PC-3 (cell line): ENCODE measurements around the gene TM4SF4.

ENCODE experiments used
- EZH2 ChIP-seq: fragments of 300-600 bp; sonication (generic); IDR thresholded peaks from one replicate; pipeline ENCODE4 v1.6.1; 2017; ENCODE audit warnings: antibody characterized with exemption, mild to moderate bottlenecking, low read length; ENCODE audit not compliant: unreplicated experiment
- EZH2phosphoT487 ChIP-seq: fragments of 300-600 bp; sonication (generic); IDR thresholded peaks from 2 replicates; pipeline ENCODE4 v1.6.1; 2018; ENCODE audit warnings: mild to moderate bottlenecking, antibody characterized with exemption, low read length, borderline replicate concordance
- TF ChIP-seq, protein P1 (sequence below): fragments of 300-600 bp; sonication (generic); conservative IDR thresholded peaks from 2 replicates; pipeline ENCODE4 v1.5.1; 2017; ENCODE audit warnings: antibody characterized with exemption, low read depth, mild to moderate bottlenecking, low read length

DNA sequence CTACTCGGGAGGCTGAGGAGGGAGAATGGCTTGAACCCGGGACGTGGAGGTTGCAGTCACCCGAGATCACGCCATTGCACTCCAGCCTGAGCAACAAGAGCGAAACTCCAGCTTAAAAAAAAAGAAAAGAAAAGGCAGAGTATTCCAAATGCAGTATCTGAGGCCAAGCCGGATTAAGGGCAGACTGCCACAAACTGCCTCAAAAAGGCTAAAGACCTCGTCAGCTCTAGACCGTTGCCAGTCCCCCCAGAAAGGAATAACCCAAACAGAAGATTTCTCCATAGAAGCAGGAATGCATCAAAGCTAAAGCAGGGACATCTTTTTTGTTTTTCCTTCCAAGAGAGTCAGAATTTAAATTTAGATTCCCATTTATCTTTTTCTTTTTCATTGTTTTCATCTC is 72.9 kb downstream of the TM4SF4 start:
- TF ChIP-seq EZH2 (no peak), EZH2phosphoT487 (no peak)
- TF ChIP-seq, protein P1, sequence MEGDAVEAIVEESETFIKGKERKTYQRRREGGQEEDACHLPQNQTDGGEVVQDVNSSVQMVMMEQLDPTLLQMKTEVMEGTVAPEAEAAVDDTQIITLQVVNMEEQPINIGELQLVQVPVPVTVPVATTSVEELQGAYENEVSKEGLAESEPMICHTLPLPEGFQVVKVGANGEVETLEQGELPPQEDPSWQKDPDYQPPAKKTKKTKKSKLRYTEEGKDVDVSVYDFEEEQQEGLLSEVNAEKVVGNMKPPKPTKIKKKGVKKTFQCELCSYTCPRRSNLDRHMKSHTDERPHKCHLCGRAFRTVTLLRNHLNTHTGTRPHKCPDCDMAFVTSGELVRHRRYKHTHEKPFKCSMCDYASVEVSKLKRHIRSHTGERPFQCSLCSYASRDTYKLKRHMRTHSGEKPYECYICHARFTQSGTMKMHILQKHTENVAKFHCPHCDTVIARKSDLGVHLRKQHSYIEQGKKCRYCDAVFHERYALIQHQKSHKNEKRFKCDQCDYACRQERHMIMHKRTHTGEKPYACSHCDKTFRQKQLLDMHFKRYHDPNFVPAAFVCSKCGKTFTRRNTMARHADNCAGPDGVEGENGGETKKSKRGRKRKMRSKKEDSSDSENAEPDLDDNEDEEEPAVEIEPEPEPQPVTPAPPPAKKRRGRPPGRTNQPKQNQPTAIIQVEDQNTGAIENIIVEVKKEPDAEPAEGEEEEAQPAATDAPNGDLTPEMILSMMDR: no peak
